Gastroesophageal sphincter (tissue), 3 donors: ENCODE measurements around the gene S1PR5.

ENCODE experiments used
- POLR2A ChIP-seq, 2 donors: fragments of 450-650 bp; IDR thresholded peaks; one replicate each; pipeline ENCODE4 v1.6.1; 2017; ENCODE audit warnings: antibody characterized with exemption in 2 of 2, mild to moderate bottlenecking in 2 of 2, moderate library complexity in 1 of 2
- TF ChIP-seq, protein P1 (sequence below), 4 experiments: fragments of 200-600 bp in 2 of 4; fragments of 450-650 bp in 2 of 4; sonication (generic) in 1 of 4; IDR thresholded peaks; one replicate each; pipeline ENCODE4 v1.5.1; 2017 to 2019; ENCODE audit warnings: antibody characterized with exemption in 4 of 4, mild to moderate bottlenecking in 2 of 4, moderate library complexity in 2 of 4

DNA sequence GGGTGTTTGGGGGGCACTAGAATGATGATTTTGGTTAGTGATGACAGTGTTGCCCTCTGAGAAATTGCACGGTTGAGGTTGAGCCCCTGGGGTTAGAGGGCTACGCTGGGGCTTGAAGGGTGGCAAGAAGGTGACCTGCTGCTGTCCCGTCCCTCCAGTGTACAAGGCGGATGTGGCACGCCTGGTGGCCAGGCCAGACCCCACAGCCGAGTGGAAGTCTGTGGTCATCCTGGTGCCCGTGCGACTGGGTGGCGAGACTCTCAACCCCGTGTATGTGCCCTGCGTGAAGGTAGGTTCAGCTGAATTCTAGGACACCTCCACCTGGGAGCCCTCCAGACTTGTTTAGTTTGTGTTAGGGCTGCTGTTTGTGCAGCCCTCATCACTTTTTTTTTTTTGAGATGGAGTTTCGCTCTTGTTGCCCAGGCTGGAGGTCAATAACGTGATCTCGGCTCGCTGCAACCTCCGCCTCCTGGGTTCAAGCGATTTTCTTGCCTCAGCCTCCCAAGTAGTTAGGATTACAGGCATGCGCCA is 31.6 kb upstream of the S1PR5 start:
- TF ChIP-seq, protein P1, sequence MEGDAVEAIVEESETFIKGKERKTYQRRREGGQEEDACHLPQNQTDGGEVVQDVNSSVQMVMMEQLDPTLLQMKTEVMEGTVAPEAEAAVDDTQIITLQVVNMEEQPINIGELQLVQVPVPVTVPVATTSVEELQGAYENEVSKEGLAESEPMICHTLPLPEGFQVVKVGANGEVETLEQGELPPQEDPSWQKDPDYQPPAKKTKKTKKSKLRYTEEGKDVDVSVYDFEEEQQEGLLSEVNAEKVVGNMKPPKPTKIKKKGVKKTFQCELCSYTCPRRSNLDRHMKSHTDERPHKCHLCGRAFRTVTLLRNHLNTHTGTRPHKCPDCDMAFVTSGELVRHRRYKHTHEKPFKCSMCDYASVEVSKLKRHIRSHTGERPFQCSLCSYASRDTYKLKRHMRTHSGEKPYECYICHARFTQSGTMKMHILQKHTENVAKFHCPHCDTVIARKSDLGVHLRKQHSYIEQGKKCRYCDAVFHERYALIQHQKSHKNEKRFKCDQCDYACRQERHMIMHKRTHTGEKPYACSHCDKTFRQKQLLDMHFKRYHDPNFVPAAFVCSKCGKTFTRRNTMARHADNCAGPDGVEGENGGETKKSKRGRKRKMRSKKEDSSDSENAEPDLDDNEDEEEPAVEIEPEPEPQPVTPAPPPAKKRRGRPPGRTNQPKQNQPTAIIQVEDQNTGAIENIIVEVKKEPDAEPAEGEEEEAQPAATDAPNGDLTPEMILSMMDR (IDR thresholded peaks at IDR 0.05): no peak
- TF ChIP-seq POLR2A (IDR thresholded peaks at IDR 0.05): no peak
